ENCODE data around the gene SOD2. TPM values are rescaled to one million over a fixed set of nuclear protein-coding genes. Genes with fewer than 3 reads are reported as not detected.

SOD2 gene
- total and polyA plus RNA-seq, 2 of the 13 experiments (the other 11 are each of a cell fraction or from before 2014, with no cell fraction given) = 304 to 309 TPM

DNA sequence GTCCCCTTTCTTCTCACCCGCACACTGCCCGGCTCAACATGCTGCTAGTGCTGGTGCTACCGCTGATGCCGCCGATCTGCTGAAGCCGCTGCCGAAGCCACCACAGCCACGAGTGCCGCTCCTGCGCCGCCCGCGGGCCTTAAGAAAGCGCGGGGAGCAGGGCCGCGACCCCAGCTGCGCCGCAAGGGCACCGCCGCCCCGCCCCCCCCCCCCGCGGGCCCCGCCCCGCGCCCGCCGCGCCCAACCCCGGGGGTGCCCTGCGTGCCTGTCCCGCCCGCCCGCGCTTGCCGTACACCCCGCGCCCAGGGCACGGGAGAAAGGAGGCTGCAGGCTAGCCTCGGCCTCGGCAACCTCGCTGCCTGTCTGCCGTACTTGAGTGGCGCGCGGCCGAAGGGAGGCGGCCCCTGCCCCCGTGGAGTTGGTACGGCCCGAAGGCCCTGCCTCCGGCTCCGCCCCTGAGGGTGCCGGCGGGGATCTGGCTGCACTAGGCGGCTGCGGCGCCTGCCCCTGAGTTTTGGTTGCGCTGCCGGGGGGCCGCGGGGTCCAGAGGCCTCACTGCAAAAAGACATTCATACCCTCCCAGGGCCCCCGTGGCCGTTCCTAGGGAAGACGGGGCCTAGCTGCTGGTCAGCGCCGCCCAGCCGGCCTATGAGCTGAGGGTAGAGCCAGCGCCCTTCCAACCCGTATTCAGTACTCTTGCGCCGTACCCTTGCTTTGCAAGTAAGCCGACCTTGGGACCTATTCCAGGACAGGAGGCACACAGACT lies at the start of gene SOD2 (continued):
- TF ChIP-seq ZBTB40 (IDR thresholded peaks at IDR 0.05) = no peak
- peak; percentile 59; the same call in 1 of the 2 replicates for TF ChIP-seq ZBTB40 (CRISPR knock-in tag; IDR thresholded peaks at IDR 0.05)
- no peak for TF ChIP-seq PLSCR1 (CRISPR knock-in tag; IDR thresholded peaks at IDR 0.05; ENCODE audit: borderline replicate concordance)
- peak; percentile 86 for TF ChIP-seq MED8 (CRISPR knock-in tag; IDR thresholded peaks at IDR 0.05; ENCODE audit: insufficient replicate concordance)
- no peak for TF ChIP-seq ZFYVE20 (CRISPR knock-in tag; IDR thresholded peaks at IDR 0.05; ENCODE audit: borderline replicate concordance, low read depth)
- peak; percentile 59 for TF ChIP-seq SALL2 (CRISPR knock-in tag; IDR thresholded peaks at IDR 0.05)
- TF ChIP-seq ZBTB7A (CRISPR knock-in tag; IDR thresholded peaks at IDR 0.05) = peak; percentile 96
- TF ChIP-seq, protein P1, sequence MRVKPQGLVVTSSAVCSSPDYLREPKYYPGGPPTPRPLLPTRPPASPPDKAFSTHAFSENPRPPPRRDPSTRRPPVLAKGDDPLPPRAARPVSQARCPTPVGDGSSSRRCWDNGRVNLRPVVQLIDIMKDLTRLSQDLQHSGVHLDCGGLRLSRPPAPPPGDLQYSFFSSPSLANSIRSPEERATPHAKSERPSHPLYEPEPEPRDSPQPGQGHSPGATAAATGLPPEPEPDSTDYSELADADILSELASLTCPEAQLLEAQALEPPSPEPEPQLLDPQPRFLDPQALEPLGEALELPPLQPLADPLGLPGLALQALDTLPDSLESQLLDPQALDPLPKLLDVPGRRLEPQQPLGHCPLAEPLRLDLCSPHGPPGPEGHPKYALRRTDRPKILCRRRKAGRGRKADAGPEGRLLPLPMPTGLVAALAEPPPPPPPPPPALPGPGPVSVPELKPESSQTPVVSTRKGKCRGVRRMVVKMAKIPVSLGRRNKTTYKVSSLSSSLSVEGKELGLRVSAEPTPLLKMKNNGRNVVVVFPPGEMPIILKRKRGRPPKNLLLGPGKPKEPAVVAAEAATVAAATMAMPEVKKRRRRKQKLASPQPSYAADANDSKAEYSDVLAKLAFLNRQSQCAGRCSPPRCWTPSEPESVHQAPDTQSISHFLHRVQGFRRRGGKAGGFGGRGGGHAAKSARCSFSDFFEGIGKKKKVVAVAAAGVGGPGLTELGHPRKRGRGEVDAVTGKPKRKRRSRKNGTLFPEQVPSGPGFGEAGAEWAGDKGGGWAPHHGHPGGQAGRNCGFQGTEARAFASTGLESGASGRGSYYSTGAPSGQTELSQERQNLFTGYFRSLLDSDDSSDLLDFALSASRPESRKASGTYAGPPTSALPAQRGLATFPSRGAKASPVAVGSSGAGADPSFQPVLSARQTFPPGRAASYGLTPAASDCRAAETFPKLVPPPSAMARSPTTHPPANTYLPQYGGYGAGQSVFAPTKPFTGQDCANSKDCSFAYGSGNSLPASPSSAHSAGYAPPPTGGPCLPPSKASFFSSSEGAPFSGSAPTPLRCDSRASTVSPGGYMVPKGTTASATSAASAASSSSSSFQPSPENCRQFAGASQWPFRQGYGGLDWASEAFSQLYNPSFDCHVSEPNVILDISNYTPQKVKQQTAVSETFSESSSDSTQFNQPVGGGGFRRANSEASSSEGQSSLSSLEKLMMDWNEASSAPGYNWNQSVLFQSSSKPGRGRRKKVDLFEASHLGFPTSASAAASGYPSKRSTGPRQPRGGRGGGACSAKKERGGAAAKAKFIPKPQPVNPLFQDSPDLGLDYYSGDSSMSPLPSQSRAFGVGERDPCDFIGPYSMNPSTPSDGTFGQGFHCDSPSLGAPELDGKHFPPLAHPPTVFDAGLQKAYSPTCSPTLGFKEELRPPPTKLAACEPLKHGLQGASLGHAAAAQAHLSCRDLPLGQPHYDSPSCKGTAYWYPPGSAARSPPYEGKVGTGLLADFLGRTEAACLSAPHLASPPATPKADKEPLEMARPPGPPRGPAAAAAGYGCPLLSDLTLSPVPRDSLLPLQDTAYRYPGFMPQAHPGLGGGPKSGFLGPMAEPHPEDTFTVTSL (CRISPR knock-in tag; IDR thresholded peaks at IDR 0.05; ENCODE audit: borderline replicate concordance) = 0 out of 2 replicates have a peak, but pooled peaks have one; percentile 35
- no peak for TF ChIP-seq ZNF235 (CRISPR knock-in tag; IDR thresholded peaks at IDR 0.05; ENCODE audit: borderline replicate concordance)
